H1 (cell line): Measurements from ENCODE around the gene MTIF3. TPM values are rescaled to one million over a fixed set of nuclear protein-coding genes. Genes with fewer than 3 reads are reported as not detected.

Experiments
- SAP30 ChIP-seq: fragments of 300-600 bp; sonication (generic); IDR thresholded peaks from 2 replicates; pipeline ENCODE4 v1.7.1; 2012; ENCODE audit warnings: low read length, moderate library complexity, mild to moderate bottlenecking, inconsistent platforms; ENCODE audit not compliant: insufficient read depth, insufficient replicate concordance
- SIX5 ChIP-seq: IDR thresholded peaks from 2 replicates; pipeline ENCODE4 v1.6.1; 2011; ENCODE audit warnings: mild to moderate bottlenecking, low read depth, low read length
- polyA plus RNA-seq, 7 experiments: library from polyadenylated mRNA; depleted of rRNA in 3 of 7; stranded (reverse) in 5 of 7; unstranded in 2 of 7; fragments of >200 nt in 5 of 7; fragments of 200-250 nt in 2 of 7; gene quantifications; 1 replicate in 5 of 7; 2 replicates in 1 of 7; 4 replicates in 1 of 7; pipeline versions ENCODE4 v1.2.1 to v1.2.3, GENCODE V29; 2011 to 2013; ENCODE audit warnings: missing spikeins in 2 of 7, mixed read lengths in 2 of 7
- total RNA-seq: library from RNA; stranded (reverse); fragmentation: NEBNext Ultra II Directional; extraction: Animal tissue kit (Norgen Biotek cat#: 25700); gene quantifications from 2 replicates; pipeline ENCODE4 v1.2.1, GENCODE V29; 2021
- TF ChIP-seq, protein P1 (sequence below), 3 experiments: IDR thresholded peaks; 1 replicate in 2 of 3; 2 replicates in 1 of 3; pipeline versions ENCODE4 v1.5.1 to v1.6.1; 2011; ENCODE audit warnings: low read length in 3 of 3, mild to moderate bottlenecking in 3 of 3, inconsistent platforms in 2 of 3, low read depth in 1 of 3, moderate library complexity in 1 of 3; ENCODE audit not compliant: insufficient read depth in 1 of 3; ENCODE audit errors: control extremely low read depth in 1 of 3

Gene MTIF3
- total and polyA plus RNA-seq, 2 of the 8 experiments (the other 6 are each of a cell fraction or from before 2014, with no cell fraction given), result 29.4 to 36.4 TPM

DNA sequence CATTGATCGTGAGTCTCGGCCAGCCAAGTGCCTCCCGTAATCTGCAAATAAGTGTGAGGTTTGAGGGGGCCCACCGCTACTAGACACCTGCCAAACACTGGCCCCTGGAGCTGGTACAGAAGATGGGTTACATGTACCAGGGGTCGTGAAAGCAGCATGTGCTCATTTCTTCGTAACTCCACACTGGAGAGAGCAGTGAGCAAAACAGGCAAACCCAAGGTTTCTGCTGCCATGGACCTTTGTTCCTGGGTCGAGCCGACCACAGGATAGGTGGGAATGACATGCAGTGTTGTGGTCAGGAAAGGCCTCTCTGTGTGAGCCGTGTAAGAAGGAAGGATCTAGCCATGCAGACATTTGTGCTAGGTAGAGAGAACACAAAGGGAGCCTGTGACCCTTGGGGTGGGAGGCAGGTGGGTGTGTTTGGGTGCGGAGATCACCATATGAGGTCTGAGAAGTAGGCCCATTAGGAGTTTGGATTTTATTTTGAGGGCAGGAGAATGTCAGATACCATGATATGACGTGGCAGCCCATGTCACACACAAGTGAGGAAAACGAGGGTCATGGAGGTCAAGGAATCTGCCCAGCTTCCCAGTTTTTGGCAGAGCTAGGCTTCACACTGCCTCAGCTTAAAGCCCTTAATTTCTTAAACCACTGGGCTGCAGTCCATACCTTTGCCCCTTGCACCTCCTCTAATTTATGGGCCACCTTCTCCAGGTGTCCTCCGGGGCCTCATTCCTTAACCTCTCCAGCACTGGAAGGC lies 25.0 kb downstream of the MTIF3 start (continued):
- TF ChIP-seq SAP30, result no peak
- TF ChIP-seq, protein P1, sequence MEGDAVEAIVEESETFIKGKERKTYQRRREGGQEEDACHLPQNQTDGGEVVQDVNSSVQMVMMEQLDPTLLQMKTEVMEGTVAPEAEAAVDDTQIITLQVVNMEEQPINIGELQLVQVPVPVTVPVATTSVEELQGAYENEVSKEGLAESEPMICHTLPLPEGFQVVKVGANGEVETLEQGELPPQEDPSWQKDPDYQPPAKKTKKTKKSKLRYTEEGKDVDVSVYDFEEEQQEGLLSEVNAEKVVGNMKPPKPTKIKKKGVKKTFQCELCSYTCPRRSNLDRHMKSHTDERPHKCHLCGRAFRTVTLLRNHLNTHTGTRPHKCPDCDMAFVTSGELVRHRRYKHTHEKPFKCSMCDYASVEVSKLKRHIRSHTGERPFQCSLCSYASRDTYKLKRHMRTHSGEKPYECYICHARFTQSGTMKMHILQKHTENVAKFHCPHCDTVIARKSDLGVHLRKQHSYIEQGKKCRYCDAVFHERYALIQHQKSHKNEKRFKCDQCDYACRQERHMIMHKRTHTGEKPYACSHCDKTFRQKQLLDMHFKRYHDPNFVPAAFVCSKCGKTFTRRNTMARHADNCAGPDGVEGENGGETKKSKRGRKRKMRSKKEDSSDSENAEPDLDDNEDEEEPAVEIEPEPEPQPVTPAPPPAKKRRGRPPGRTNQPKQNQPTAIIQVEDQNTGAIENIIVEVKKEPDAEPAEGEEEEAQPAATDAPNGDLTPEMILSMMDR (IDR thresholded peaks at IDR 0.05; ENCODE audit: control extremely low read depth in 1 of 3, insufficient read depth in 1 of 3, low read depth in 1 of 3, low read length in 3 of 3), result no peak
- TF ChIP-seq SIX5, result no peak
